ENCODE measurements around the gene SAP30L. TPM values are rescaled to one million over a fixed set of nuclear protein-coding genes. Genes with fewer than 3 reads are reported as not detected.
A peak's percentile ranks its signal among the peaks of the same experiment; 100 is the strongest.

Gene SAP30L
- total RNA-seq, 1 experiment from 2014 or later = 13.3 TPM

GRCh38 chr5:154403776-154404387 lies 41.9 kb upstream of the SAP30L start:
- Histone ChIP-seq H3K36me3 (ENCODE audit: insufficient read depth, low read length) (no peaks in the 10 kb centered on the region), H3K4me3 (ENCODE audit: low read length) (no peak overlapping the region), H3K9me2 (replicated peaks; ENCODE audit: insufficient read depth, low read length) (no peaks in the 10 kb centered on the region), H3K9ac (ENCODE audit: low read length) (no peak overlapping the region), H3K79me2 (ENCODE audit: low read length) (no peaks in the 10 kb centered on the region), H3K4me1 (ENCODE audit: low read length) (no peaks in the 10 kb centered on the region), H3K27ac (ENCODE audit: low read length) (no peak overlapping the region), H4K20me1 (ENCODE audit: insufficient read depth, low read depth, low read length) (no peaks in the 10 kb centered on the region), H3K27me3 (ENCODE audit: low read length) (no peaks in the 10 kb centered on the region), H2AFZ (ENCODE audit: low read length) (no peak overlapping the region), H3K4me2 (ENCODE audit: low read depth, low read length, poor library complexity, severe bottlenecking) (no peak overlapping the region), H3K9me3 (ENCODE audit: low read length) (no peaks in the 10 kb centered on the region)
- DNase-seq = no peak

DNA sequence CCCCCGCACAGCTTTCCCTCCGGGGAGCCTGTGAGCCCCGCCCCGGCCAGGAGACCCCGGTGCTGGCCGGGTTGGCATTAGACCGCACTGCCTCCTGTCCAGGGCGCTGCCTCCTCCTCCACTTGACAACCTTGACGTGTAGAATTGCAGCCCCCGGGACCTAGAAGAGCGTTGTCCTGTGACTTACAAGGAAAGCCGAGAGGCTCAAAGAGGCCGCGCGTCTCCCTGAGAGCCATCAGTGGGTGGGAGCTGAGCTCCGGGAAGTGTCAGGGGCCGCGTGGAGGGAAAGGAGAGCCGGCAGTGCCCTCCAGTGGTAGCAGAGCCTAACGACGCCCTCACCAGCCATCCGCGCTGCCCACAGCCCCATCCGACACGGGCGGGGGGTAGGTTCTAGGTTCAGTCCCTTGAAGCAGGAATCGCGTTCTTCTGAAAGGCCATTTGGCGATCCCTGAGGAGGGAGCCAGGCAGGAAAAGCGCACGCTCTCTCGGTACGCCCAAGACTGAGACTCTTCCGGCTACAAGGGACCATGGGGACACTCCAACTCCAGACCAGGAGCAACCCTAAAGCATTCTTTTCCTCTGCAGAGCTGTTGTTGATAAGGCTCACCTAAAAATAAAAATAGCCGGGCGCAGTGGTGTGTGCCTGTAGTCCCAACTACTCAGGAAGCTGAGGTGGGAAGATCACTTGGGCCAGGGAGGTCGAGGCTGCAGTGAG lies 40.6 kb upstream of the SAP30L start:
- H4K20me1 ChIP-seq (ENCODE audit: insufficient read depth, low read depth, low read length) = no peaks in the 10 kb centered on the region
- H3K4me3 ChIP-seq (ENCODE audit: low read length) = no peak overlapping the region

GRCh38 chr5:154406231-154406630 lies 39.6 kb upstream of the SAP30L start:
- Histone ChIP-seq H2AFZ (ENCODE audit: low read length) (no peak overlapping the region), H3K9me2 (replicated peaks; ENCODE audit: insufficient read depth, low read length) (no peaks in the 10 kb centered on the region), H3K9ac (ENCODE audit: low read length) (no peak overlapping the region), H3K27ac (ENCODE audit: low read length) (no peak overlapping the region), H3K4me3 (ENCODE audit: low read length) (no peak overlapping the region), H3K4me2 (ENCODE audit: low read depth, low read length, poor library complexity, severe bottlenecking) (no peak overlapping the region), H3K36me3 (ENCODE audit: insufficient read depth, low read length) (no peaks in the 10 kb centered on the region), H3K27me3 (ENCODE audit: low read length) (no peaks in the 10 kb centered on the region), H3K9me3 (ENCODE audit: low read length) (no peaks in the 10 kb centered on the region), H3K79me2 (ENCODE audit: low read length) (no peaks in the 10 kb centered on the region), H4K20me1 (ENCODE audit: insufficient read depth, low read depth, low read length) (no peaks in the 10 kb centered on the region), H3K4me1 (ENCODE audit: low read length) (no peaks in the 10 kb centered on the region)
- DNase-seq = no peak

More for the DNA sequence above, 40.6 kb upstream of the SAP30L start:
- Histone ChIP-seq H3K79me2 (ENCODE audit: low read length) (no peaks in the 10 kb centered on the region), H3K4me2 (ENCODE audit: low read depth, low read length, poor library complexity, severe bottlenecking) (no peak overlapping the region), H3K4me1 (ENCODE audit: low read length) (no peaks in the 10 kb centered on the region), H3K9me3 (ENCODE audit: low read length) (no peaks in the 10 kb centered on the region), H3K9me2 (replicated peaks; ENCODE audit: insufficient read depth, low read length) (no peaks in the 10 kb centered on the region), H3K27ac (ENCODE audit: low read length) (no peak overlapping the region), H2AFZ (ENCODE audit: low read length) (no peak overlapping the region), H3K36me3 (ENCODE audit: insufficient read depth, low read length) (no peaks in the 10 kb centered on the region), H3K9ac (ENCODE audit: low read length) (no peak overlapping the region), H3K27me3 (ENCODE audit: low read length) (no peaks in the 10 kb centered on the region)
- DNase-seq = peak; percentile 88

DNA sequence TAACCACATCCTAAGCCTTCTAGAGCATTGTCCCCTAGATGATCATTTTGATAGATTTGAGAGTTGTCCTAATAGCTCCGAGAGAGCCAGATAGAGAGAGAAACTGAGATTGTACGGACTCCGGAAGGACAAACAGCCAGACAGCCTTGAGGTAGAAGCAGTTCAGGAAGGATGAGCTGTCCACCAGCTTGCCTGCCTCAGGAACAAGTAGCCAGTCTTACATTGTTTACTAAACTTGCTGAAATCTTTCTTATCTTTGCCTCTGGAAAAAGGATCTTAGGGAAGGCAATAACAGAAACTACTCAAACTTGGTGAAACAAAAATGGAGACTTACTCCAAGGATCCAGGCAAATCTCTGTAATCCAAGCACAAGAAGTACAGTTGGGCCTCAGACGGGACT lies 39.0 kb upstream of the SAP30L start:
- H3K9ac ChIP-seq (ENCODE audit: low read length) = no peak overlapping the region
- H3K79me2 ChIP-seq (ENCODE audit: low read length) = no peaks in the 10 kb centered on the region
- H3K27me3 ChIP-seq (ENCODE audit: low read length) = no peaks in the 10 kb centered on the region
- no peaks in the 10 kb centered on the region for H3K9me2 ChIP-seq (replicated peaks; ENCODE audit: insufficient read depth, low read length)
- H4K20me1 ChIP-seq (ENCODE audit: insufficient read depth, low read depth, low read length) = no peaks in the 10 kb centered on the region
- DNase-seq = no peak
- no peaks in the 10 kb centered on the region for H3K9me3 ChIP-seq (ENCODE audit: low read length)
- no peak overlapping the region for H2AFZ ChIP-seq (ENCODE audit: low read length)
- no peak overlapping the region for H3K4me3 ChIP-seq (ENCODE audit: low read length)
- H3K27ac ChIP-seq (ENCODE audit: low read length) = no peak overlapping the region
- no peak overlapping the region for H3K4me2 ChIP-seq (ENCODE audit: low read depth, low read length, poor library complexity, severe bottlenecking)
- no peaks in the 10 kb centered on the region for H3K4me1 ChIP-seq (ENCODE audit: low read length)
- H3K36me3 ChIP-seq (ENCODE audit: insufficient read depth, low read length) = no peaks in the 10 kb centered on the region

DNA sequence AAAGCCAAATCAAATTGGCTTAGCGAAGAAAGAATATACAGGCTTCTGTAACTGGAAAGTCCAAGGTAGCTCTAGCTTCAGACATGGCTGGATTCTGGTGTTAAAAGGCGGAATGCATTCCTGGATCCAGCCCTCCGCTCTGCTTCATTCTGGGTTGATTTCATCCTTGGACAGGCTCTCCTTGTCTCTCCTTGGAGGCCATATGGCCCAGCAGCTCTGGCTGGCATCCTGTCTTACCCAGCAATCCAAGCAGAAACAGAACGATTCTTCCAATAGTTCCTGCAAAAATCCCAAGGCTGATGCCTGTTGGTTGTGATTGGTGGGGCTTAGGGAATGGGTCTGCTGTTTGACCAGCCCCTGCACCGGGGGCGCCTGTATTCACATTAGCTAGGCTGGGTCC lies 37.0 kb upstream of the SAP30L start:
- Histone ChIP-seq H3K27ac (ENCODE audit: low read length) (no peak overlapping the region), H3K4me2 (ENCODE audit: low read depth, low read length, poor library complexity, severe bottlenecking) (no peak overlapping the region), H3K9me3 (ENCODE audit: low read length) (no peaks in the 10 kb centered on the region), H3K9me2 (replicated peaks; ENCODE audit: insufficient read depth, low read length) (no peaks in the 10 kb centered on the region), H3K4me3 (ENCODE audit: low read length) (no peak overlapping the region), H3K27me3 (ENCODE audit: low read length) (no peaks in the 10 kb centered on the region), H3K4me1 (ENCODE audit: low read length) (no peaks in the 10 kb centered on the region), H3K9ac (ENCODE audit: low read length) (no peak overlapping the region), H3K36me3 (ENCODE audit: insufficient read depth, low read length) (no peaks in the 10 kb centered on the region), H4K20me1 (ENCODE audit: insufficient read depth, low read depth, low read length) (no peaks in the 10 kb centered on the region; the same call in 1 of the 2 replicates), H2AFZ (ENCODE audit: low read length) (no peak overlapping the region), H3K79me2 (ENCODE audit: low read length) (no peaks in the 10 kb centered on the region)
- no peak for DNase-seq

DNA sequence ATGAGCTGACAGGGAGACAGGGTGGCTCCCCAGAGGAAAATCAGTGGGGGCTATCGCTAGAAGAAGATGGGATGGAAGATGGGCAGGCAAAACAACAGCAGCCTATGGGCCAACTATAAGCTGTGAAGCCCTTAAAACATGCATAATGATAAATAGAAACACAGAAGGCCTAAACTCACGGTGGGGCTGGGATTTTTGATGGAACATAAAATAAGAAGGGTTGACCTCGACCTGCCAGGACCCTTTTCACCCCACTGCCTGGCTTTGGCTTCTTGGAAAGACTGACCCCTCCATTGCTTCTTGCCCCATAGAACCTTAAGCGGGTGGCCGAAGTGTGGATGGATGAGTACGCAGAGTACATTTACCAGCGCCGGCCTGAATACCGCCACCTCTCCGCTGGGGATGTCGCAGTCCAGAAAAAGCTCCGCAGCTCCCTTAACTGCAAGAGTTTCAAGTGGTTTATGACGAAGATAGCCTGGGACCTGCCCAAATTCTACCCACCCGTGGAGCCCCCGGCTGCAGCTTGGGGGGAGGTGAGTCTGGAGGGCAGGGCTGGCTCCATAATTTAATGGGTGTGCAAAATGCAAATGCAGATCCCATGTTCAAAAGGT lies 36.5 kb upstream of the SAP30L start:
- Histone ChIP-seq H4K20me1 (ENCODE audit: insufficient read depth, low read depth, low read length) (no peaks in the 10 kb centered on the region; the same call in 1 of the 2 replicates), H3K36me3 (ENCODE audit: insufficient read depth, low read length) (no peaks in the 10 kb centered on the region), H3K9me2 (replicated peaks; ENCODE audit: insufficient read depth, low read length) (no peaks in the 10 kb centered on the region), H3K9me3 (ENCODE audit: low read length) (no peaks in the 10 kb centered on the region), H3K27ac (ENCODE audit: low read length) (no peak overlapping the region), H3K4me2 (ENCODE audit: low read depth, low read length, poor library complexity, severe bottlenecking) (no peak overlapping the region), H3K4me3 (ENCODE audit: low read length) (no peak overlapping the region), H2AFZ (ENCODE audit: low read length) (no peak overlapping the region), H3K79me2 (ENCODE audit: low read length) (no peaks in the 10 kb centered on the region), H3K27me3 (ENCODE audit: low read length) (no peaks in the 10 kb centered on the region), H3K4me1 (ENCODE audit: low read length) (no peaks in the 10 kb centered on the region), H3K9ac (ENCODE audit: low read length) (no peak overlapping the region)
- no peak for DNase-seq

DNA sequence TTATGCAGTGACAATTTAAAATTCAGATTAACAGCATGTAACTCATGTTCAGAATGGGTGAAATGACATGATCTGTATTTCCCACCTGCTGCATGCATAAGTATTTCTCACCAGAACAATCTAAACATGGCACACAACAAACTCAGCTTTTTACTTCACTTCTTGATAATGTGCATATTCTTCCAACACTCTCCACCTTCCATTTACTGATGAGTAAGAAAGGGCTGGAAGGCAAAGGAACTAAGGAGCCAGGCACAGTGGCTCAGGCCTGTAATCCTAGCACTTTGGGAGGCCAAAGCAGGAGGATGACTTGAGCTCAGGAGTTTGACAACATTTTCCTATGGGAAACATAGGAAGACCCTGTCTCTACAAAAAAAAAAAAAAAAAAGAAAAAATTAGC lies 35.8 kb upstream of the SAP30L start:
- no peaks in the 10 kb centered on the region for H3K79me2 ChIP-seq (ENCODE audit: low read length)
- no peak overlapping the region for H3K4me3 ChIP-seq (ENCODE audit: low read length)
- no peaks in the 10 kb centered on the region; the same call in 1 of the 2 replicates for H4K20me1 ChIP-seq (ENCODE audit: insufficient read depth, low read depth, low read length)
- H3K4me1 ChIP-seq (ENCODE audit: low read length) = no peaks in the 10 kb centered on the region
- H3K4me2 ChIP-seq (ENCODE audit: low read depth, low read length, poor library complexity, severe bottlenecking) = no peak overlapping the region
- H3K27me3 ChIP-seq (ENCODE audit: low read length) = no peaks in the 10 kb centered on the region
- no peaks in the 10 kb centered on the region for H3K9me3 ChIP-seq (ENCODE audit: low read length)
- H3K36me3 ChIP-seq (ENCODE audit: insufficient read depth, low read length) = no peaks in the 10 kb centered on the region
- H2AFZ ChIP-seq (ENCODE audit: low read length) = no peak overlapping the region
- DNase-seq = no peak
- H3K27ac ChIP-seq (ENCODE audit: low read length) = no peak overlapping the region
- H3K9ac ChIP-seq (ENCODE audit: low read length) = no peak overlapping the region
- H3K9me2 ChIP-seq (replicated peaks; ENCODE audit: insufficient read depth, low read length) = no peaks in the 10 kb centered on the region

DNA sequence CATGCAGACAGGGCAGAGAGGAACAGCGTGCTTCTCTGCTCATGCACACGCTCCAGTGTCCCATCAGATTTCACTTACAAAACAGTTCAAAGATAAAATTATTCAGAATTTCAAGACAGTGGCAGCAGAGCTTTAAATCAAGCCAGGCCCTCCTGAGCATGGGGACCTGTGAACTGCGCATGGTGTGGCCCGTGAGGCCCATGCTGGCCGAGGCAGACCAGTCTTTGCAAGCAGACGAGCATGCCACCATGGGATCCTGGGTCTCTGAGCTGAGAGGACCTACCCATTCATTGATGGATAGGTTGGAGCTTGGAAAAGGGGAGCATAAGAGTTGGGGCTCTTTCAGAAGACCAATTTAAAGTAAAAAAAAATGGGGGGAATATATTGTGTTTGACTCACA lies 35.0 kb upstream of the SAP30L start:
- H3K36me3 ChIP-seq (ENCODE audit: insufficient read depth, low read length) = no peaks in the 10 kb centered on the region

More for the DNA sequence above, 35.0 kb upstream of the SAP30L start:
- no peak overlapping the region for H3K4me3 ChIP-seq (ENCODE audit: low read length)
- no peak overlapping the region for H3K9ac ChIP-seq (ENCODE audit: low read length)
- H3K4me2 ChIP-seq (ENCODE audit: low read depth, low read length, poor library complexity, severe bottlenecking) = no peak overlapping the region
- no peak overlapping the region for H2AFZ ChIP-seq (ENCODE audit: low read length)
- no peak overlapping the region for H3K27ac ChIP-seq (ENCODE audit: low read length)
- H3K4me1 ChIP-seq (ENCODE audit: low read length) = no peaks in the 10 kb centered on the region
- DNase-seq = no peak
- H4K20me1 ChIP-seq (ENCODE audit: insufficient read depth, low read depth, low read length) = peaks cover 1% of the 10 kb centered on the region
- no peaks in the 10 kb centered on the region for H3K27me3 ChIP-seq (ENCODE audit: low read length)
- H3K9me3 ChIP-seq (ENCODE audit: low read length) = no peaks in the 10 kb centered on the region
- H3K9me2 ChIP-seq (replicated peaks; ENCODE audit: insufficient read depth, low read length) = no peaks in the 10 kb centered on the region
- H3K79me2 ChIP-seq (ENCODE audit: low read length) = no peaks in the 10 kb centered on the region

All from Karpas-422 (cell line).